ENCODE data around the gene LRRC66. TPM values are rescaled to one million over a fixed set of nuclear protein-coding genes. Genes with fewer than 3 reads are reported as not detected.

The LRRC66 gene
- total RNA-seq, 1 experiment from 2014 or later, result 0.37 TPM

DNA sequence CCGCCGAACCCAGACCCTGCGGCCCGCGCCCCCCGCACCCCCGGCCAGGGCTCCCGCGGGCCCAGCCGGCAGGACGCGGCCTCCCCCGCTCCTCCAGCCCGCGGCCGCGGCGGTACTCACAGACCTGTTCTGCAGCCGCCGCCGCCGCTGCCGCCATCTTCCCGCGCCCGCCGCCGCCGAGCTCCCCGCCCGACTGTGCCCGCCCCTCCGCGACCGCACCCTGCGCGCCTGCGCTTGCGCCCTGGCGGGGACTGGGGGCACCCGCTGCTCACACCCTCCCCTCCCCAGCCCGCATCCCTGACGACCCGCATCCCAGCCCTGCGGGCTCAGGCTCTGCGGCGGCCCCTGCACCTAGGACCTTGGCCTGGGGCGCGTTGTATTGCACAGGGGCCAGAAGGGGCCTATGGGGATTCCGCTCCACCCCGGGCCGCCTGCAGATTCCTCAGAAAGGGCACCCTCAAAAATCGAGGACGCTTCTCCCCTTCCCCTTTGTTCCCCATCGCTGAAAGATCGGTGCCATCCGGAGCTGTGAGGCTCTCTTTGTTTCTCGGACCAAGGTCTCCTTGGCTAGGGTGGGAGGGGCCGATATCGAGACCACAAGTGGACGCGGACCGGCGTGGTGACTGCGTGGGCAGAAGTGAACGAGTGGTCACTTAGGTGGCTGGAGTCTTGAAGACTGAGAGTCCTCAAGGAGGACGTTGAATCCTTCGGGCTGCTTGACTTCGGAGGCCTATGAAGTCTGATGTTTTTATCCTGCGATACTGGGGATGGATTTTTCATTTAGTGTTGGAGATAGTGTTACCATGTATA lies 18.1 kb upstream of the LRRC66 start, which contains the start of gene SGCB:
Gene SGCB (minus strand): TSS at position 197 of the 810 bp plus-strand sequence. CDS start 40 bp downstream, at position 157.
- intact Hi-C loops (cut with micrococcal nuclease), result loop anchor here (1.0 kb wide), 1 partner anchor 43 kb away; no protein-coding TSS in a partner anchor
- DNase-seq (ENCODE audit: unreplicated experiment), result peak; percentile 35
- Mint-ChIP-seq H3K36me3 (ENCODE audit: insufficient read depth, unreplicated experiment) (peaks cover 6% of the 10 kb centered on the region), H3K27me3 (ENCODE audit: insufficient read depth, unreplicated experiment) (peaks cover 22% of the 10 kb centered on the region), H3K4me1 (ENCODE audit: insufficient read depth, unreplicated experiment) (peaks cover 25% of the 10 kb centered on the region), H3K27ac (ENCODE audit: low read depth, unreplicated experiment) (peak within 1 kb of the TSS; percentile 20), H3K9me3 (ENCODE audit: unreplicated experiment) (no peaks in the 10 kb centered on the region), H3K4me3 (ENCODE audit: unreplicated experiment) (peak within 1 kb of the TSS; percentile 83)
- TF ChIP-seq, protein P1, sequence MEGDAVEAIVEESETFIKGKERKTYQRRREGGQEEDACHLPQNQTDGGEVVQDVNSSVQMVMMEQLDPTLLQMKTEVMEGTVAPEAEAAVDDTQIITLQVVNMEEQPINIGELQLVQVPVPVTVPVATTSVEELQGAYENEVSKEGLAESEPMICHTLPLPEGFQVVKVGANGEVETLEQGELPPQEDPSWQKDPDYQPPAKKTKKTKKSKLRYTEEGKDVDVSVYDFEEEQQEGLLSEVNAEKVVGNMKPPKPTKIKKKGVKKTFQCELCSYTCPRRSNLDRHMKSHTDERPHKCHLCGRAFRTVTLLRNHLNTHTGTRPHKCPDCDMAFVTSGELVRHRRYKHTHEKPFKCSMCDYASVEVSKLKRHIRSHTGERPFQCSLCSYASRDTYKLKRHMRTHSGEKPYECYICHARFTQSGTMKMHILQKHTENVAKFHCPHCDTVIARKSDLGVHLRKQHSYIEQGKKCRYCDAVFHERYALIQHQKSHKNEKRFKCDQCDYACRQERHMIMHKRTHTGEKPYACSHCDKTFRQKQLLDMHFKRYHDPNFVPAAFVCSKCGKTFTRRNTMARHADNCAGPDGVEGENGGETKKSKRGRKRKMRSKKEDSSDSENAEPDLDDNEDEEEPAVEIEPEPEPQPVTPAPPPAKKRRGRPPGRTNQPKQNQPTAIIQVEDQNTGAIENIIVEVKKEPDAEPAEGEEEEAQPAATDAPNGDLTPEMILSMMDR (IDR thresholded peaks at IDR 0.05; ENCODE audit: unreplicated experiment), result no peak
- no TSS peak for BruUV-seq (replicated peaks)
- POLR2A ChIA-PET, result interaction anchor here (0.7 to 2.8 kb wide), 5 partner anchors 8 to 194 kb away, joined by 3 to 38 read pairs (median 3); partner anchors contain the start of gene SPATA18
- CTCF ChIA-PET, result interaction anchor here (0.7 kb wide), 2 partner anchors 205 to 523 kb away, joined by 3 read pairs; no protein-coding TSS in a partner anchor

DNA sequence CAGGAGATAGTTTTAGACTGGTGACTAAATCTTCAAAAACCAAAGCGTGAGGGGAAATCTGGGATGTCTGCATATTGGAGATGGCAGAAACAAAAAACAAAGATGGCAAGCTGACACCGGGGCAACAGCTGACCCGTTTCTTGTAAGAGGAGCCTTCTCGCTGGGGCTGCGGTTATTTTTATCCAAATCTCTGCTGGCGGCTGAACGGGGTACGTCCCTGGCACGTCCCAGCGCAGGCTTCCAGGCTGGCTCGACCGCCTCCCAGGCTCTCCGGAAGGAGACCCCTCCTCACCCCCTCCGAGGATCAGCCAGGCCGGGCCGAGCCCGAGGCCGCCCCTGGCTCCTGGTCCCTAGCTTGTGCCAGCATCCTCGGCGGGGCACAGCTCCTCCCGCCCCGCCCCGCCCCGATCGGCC lies 17.5 kb upstream of the LRRC66 start:
- no TSS peak for BruUV-seq (replicated peaks)
- Mint-ChIP-seq H3K4me1 (ENCODE audit: insufficient read depth, unreplicated experiment) (peaks cover 25% of the 10 kb centered on the region), H3K27me3 (ENCODE audit: insufficient read depth, unreplicated experiment) (peaks cover 17% of the 10 kb centered on the region), H3K4me3 (ENCODE audit: unreplicated experiment) (peak overlapping the region; percentile 83), H3K36me3 (ENCODE audit: insufficient read depth, unreplicated experiment) (peaks cover 6% of the 10 kb centered on the region), H3K9me3 (ENCODE audit: unreplicated experiment) (no peaks in the 10 kb centered on the region), H3K27ac (ENCODE audit: low read depth, unreplicated experiment) (peak overlapping the region; percentile 20)
- intact Hi-C loops (cut with micrococcal nuclease), result loop anchor here (1.0 kb wide), 1 partner anchor 44 kb away; no protein-coding TSS in a partner anchor
- ChIA-PET CTCF (no interaction called here), POLR2A (interaction anchor here (1.0 to 2.8 kb wide), 4 partner anchors 8 to 193 kb away, joined by 3 to 38 read pairs (median 4); partner anchors contain the start of gene SPATA18)
- DNase-seq (ENCODE audit: unreplicated experiment), result peak; percentile 36
- TF ChIP-seq, protein P1 (IDR thresholded peaks at IDR 0.05; ENCODE audit: unreplicated experiment), result no peak

- CTCF ChIA-PET, result interaction anchor here (0.6 to 0.7 kb wide), 2 partner anchors 142 to 165 kb away, joined by 3 to 4 read pairs; no protein-coding TSS in a partner anchor
- peaks cover 10% of the 10 kb centered on the region for H3K27me3 Mint-ChIP-seq (ENCODE audit: insufficient read depth, unreplicated experiment)
- TF ChIP-seq, protein P1 (IDR thresholded peaks at IDR 0.05; ENCODE audit: unreplicated experiment), result no peak
- intact Hi-C loops (cut with micrococcal nuclease), result no loop called here
- POLR2A ChIA-PET, result interaction anchor here (0.8 to 2.8 kb wide), 5 partner anchors 8 to 193 kb away, joined by 3 to 38 read pairs (median 3); partner anchors contain the start of gene SPATA18
- peak overlapping the region; percentile 83 for H3K4me3 Mint-ChIP-seq (ENCODE audit: unreplicated experiment)
- H3K4me1 Mint-ChIP-seq (ENCODE audit: insufficient read depth, unreplicated experiment), result peaks cover 25% of the 10 kb centered on the region
- peak overlapping the region; percentile 20 for H3K27ac Mint-ChIP-seq (ENCODE audit: low read depth, unreplicated experiment)
- BruUV-seq (replicated peaks), result TSS peak; percentile 38
- DNase-seq (ENCODE audit: unreplicated experiment), result no peak
- peaks cover 6% of the 10 kb centered on the region for H3K36me3 Mint-ChIP-seq (ENCODE audit: insufficient read depth, unreplicated experiment)
- no peaks in the 10 kb centered on the region for H3K9me3 Mint-ChIP-seq (ENCODE audit: unreplicated experiment)
Observed at GRCh38 chr4:52036886-52037530, 16.8 kb upstream of the LRRC66 start.
